Nephron progenitor cell (in vitro differentiated cells): Measurements from ENCODE around the gene B4GALT4.

ENCODE experiments used
- DNase-seq: peaks from one replicate; pipeline ENCODE4 v3.0.0; 2021
- H3K27ac Mint-ChIP-seq: 2 replicates; pipeline ENCODE4 v1.8.0; 2021; ENCODE audit warnings: mild to moderate bottlenecking, moderate library complexity, mixed read lengths
- H3K27me3 Mint-ChIP-seq: 2 replicates; pipeline ENCODE4 v1.8.0; 2021; ENCODE audit warnings: mild to moderate bottlenecking, low read depth, mixed read lengths; ENCODE audit not compliant: poor library complexity
- H3K36me3 Mint-ChIP-seq: 2 replicates; pipeline ENCODE4 v1.8.0; 2021; ENCODE audit warnings: low read depth, mixed read lengths
- H3K4me1 Mint-ChIP-seq: 2 replicates; pipeline ENCODE4 v1.8.0; 2021; ENCODE audit warnings: mixed read lengths
- H3K4me3 Mint-ChIP-seq: 2 replicates; pipeline ENCODE4 v1.8.0; 2021; ENCODE audit warnings: mild to moderate bottlenecking, moderate library complexity, mixed read lengths
- H3K9me3 Mint-ChIP-seq: 2 replicates; pipeline ENCODE4 v1.8.0; 2021; ENCODE audit warnings: mild to moderate bottlenecking, moderate library complexity, mixed read lengths
- CTCF ChIP-seq: fragments of 200-600 bp; sonication (generic); IDR thresholded peaks from 2 replicates; pipeline ENCODE4 v1.5.0; 2021; ENCODE audit warnings: antibody characterized with exemption

B4GALT4 gene

DNA sequence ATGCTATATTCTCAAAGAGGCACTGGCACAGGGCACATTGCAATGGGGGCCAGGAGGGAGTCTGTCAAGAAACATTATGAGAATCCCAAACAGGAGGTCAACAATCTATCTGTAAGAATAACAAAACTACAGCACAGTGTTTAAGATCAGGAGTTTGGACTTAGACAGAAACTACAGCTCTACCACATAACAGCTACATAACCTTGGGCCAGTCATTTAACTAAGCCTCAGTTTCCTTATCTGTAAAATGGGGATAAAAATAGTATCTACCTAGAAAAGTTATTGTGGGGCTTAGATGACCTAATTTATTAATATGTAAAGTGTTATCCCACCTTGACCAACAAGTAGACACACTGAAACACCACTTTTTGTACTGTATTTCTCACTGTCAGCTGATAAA is 9.9 kb downstream of the B4GALT4 start:
- DNase-seq, result no peak
- Mint-ChIP-seq H3K27me3 (no peaks in the 10 kb centered on the region), H3K4me1 (no peaks in the 10 kb centered on the region), H3K4me3 (no peak overlapping the region), H3K9me3 (no peaks in the 10 kb centered on the region), H3K27ac (no peak overlapping the region), H3K36me3 (peaks cover 73% of the 10 kb centered on the region)
- TF ChIP-seq CTCF, result no peak

GRCh38 chr3:119230071-119230470 is 10.6 kb downstream of the B4GALT4 start:
- H3K4me1 Mint-ChIP-seq, result no peaks in the 10 kb centered on the region
- TF ChIP-seq CTCF, result no peak
- H3K27me3 Mint-ChIP-seq, result no peaks in the 10 kb centered on the region
- H3K27ac Mint-ChIP-seq, result peak overlapping the region; percentile 22
- peaks cover 66% of the 10 kb centered on the region for H3K36me3 Mint-ChIP-seq
- H3K9me3 Mint-ChIP-seq, result no peaks in the 10 kb centered on the region
- no peak for DNase-seq
- no peak overlapping the region for H3K4me3 Mint-ChIP-seq

- H3K4me3 Mint-ChIP-seq, result no peak overlapping the region
Observed at GRCh38 chr3:119229190-119229589, 11.5 kb downstream of the B4GALT4 start.

DNA sequence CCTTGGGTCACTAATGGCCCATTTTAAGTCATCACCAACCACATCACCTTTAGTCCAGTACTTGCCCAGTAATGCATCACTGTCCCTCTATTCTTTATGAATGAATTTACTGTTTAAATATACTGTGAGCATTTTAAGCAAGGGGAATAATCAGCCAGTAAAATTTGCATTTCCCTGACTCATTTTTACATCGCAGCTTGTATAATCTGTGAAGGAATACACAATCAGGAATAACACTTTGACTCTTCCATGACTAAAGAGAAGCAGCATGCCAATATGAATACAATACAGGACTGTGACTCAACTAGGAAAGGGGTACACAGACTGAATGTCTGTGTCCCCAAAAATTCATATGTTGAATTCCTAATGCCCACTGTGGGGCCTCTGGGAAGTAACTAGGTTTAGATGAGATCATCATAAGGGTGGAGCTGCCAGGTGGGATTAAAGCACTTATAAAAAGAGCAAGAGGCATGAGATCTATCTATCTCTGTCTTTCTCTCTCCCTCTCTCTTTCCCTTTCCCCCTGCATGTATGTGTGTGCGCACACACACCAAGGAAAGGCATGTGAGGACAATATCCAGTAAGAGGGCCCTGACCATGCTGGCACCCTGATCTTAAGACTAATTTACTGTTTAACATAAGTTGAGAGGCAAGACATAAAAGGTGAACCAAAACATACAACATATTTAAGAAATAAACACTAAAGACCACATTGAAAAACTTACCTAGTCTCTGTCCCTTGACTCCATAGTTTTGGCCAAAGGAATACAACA is 12.1 kb downstream of the B4GALT4 start:
- Mint-ChIP-seq H3K27me3 (no peaks in the 10 kb centered on the region), H3K9me3 (no peaks in the 10 kb centered on the region), H3K4me3 (no peak overlapping the region), H3K36me3 (peaks cover 63% of the 10 kb centered on the region), H3K4me1 (no peaks in the 10 kb centered on the region), H3K27ac (no peak overlapping the region)
- DNase-seq, result no peak
- no peak for TF ChIP-seq CTCF

More at GRCh38 chr3:119229190-119229589, 11.5 kb downstream of the B4GALT4 start:
- Mint-ChIP-seq H3K27me3 (no peaks in the 10 kb centered on the region), H3K9me3 (no peaks in the 10 kb centered on the region), H3K27ac (no peak overlapping the region), H3K36me3 (peaks cover 61% of the 10 kb centered on the region), H3K4me1 (no peaks in the 10 kb centered on the region)
- DNase-seq, result no peak
- TF ChIP-seq CTCF, result no peak

- Mint-ChIP-seq H3K4me3 (no peak overlapping the region), H3K4me1 (no peaks in the 10 kb centered on the region), H3K36me3 (peaks cover 50% of the 10 kb centered on the region), H3K27me3 (no peaks in the 10 kb centered on the region), H3K27ac (peak overlapping the region; percentile 22), H3K9me3 (no peaks in the 10 kb centered on the region)
- no peak for TF ChIP-seq CTCF
- no peak for DNase-seq
Observed at GRCh38 chr3:119227070-119227850, 13.4 kb downstream of the B4GALT4 start.
